ENCODE results near the gene EPC2. TPM values are rescaled to one million over a fixed set of nuclear protein-coding genes. Genes with fewer than 3 reads are reported as not detected.

Gene EPC2
- polyA plus RNA-seq, 3 donors: 1.4 to 19.2 (median 2.0) TPM

GRCh38 chr2:148642891-148643416 is 1.6 kb upstream of the EPC2 start:
- no peaks in the 10 kb centered on the region for H3K27me3 Mint-ChIP-seq (ENCODE audit: low read depth in 3 of 3)

DNA sequence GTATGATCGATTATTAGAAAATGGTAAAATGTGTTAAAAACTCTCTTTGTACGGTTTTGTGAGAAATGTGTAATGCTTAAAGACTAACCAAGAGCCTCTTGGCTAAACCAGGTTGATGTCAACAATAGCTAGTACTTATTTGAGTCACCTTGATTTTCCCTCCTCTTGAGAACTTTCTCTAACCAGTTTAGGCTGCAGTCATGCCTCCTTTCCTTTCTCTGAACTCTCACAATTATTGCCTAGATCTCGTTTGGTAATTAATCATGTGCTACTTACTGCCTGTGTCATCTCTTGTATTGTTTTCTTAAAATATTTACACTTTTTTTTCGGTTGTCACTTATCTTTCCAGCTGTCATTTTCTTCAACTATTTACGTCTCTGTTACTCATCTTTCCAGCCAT is 1.1 kb upstream of the EPC2 start:
- no peaks in the 10 kb centered on the region for H3K27me3 Mint-ChIP-seq (ENCODE audit: low read depth in 3 of 3)
- Histone ChIP-seq H3K36me3 (replicated peaks in 1 of 2; ENCODE audit: control insufficient read depth in 1 of 2, insufficient read depth in 2 of 2, low read length in 2 of 2) (no peaks in the 10 kb centered on the region), H3K4me1 (ENCODE audit: control insufficient read depth in 1 of 2, insufficient read depth in 2 of 2, low read length in 2 of 2) (peaks cover 24 to 39% of the 10 kb centered on the region in 2 donors), H3K9ac (ENCODE audit: insufficient read depth, low read length, poor library complexity, severe bottlenecking) (peak overlapping the region; percentile 93), H3K4me2 (replicated peaks; ENCODE audit: extremely low read depth, low read length, poor library complexity, severe bottlenecking) (peak overlapping the region; percentile 96), H3K27ac (ENCODE audit: low read depth in 1 of 2, low read length in 2 of 2) (peak overlapping the region in 1 of 2 donors; percentile 91), H3K4me3 (replicated peaks in 1 of 3; ENCODE audit: low read depth in 2 of 3, low read length in 3 of 3) (peak overlapping the region; percentile 85 to 98 (median 88)), H4K20me1 (ENCODE audit: insufficient read depth, low read length) (peaks cover 31% of the 10 kb centered on the region), H3K9me3 (replicated peaks in 1 of 2; ENCODE audit: control insufficient read depth in 1 of 2, insufficient read depth in 1 of 2, low read length in 2 of 2) (no peaks in the 10 kb centered on the region), H2AFZ (ENCODE audit: insufficient read depth, low read depth, low read length, poor library complexity, severe bottlenecking) (peak overlapping the region; percentile 98), H3K27me3 (ENCODE audit: control insufficient read depth in 2 of 2, insufficient read depth in 2 of 2, low read length in 2 of 2) (no peaks in the 10 kb centered on the region), H3K79me2 (ENCODE audit: insufficient read depth, low read length) (peaks cover 32% of the 10 kb centered on the region)
- 13% methylated on average over 2 of the region's 5 CpGs for WGBS (ENCODE audit: insufficient coverage)
- TF ChIP-seq, protein P1, sequence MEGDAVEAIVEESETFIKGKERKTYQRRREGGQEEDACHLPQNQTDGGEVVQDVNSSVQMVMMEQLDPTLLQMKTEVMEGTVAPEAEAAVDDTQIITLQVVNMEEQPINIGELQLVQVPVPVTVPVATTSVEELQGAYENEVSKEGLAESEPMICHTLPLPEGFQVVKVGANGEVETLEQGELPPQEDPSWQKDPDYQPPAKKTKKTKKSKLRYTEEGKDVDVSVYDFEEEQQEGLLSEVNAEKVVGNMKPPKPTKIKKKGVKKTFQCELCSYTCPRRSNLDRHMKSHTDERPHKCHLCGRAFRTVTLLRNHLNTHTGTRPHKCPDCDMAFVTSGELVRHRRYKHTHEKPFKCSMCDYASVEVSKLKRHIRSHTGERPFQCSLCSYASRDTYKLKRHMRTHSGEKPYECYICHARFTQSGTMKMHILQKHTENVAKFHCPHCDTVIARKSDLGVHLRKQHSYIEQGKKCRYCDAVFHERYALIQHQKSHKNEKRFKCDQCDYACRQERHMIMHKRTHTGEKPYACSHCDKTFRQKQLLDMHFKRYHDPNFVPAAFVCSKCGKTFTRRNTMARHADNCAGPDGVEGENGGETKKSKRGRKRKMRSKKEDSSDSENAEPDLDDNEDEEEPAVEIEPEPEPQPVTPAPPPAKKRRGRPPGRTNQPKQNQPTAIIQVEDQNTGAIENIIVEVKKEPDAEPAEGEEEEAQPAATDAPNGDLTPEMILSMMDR (IDR thresholded peaks at IDR 0.05): no peak
- peak overlapping the region; percentile 82 to 96 (median 92) for H3K27ac Mint-ChIP-seq
- peaks cover 0 to 5% of the 10 kb centered on the region in 2 donors for H3K36me3 Mint-ChIP-seq
- H3K9me3 Mint-ChIP-seq: no peaks in the 10 kb centered on the region
- intact Hi-C loops (cut with micrococcal nuclease): loop anchor here in 1 of 2 donors (2.0 to 5.0 kb wide), 2 partner anchors 29 to 621 kb away; partner anchors contain the start of genes MBD5 and ORC4
- peak overlapping the region; percentile 98 to 99 for H3K4me3 Mint-ChIP-seq
- peaks cover 31% of the 10 kb centered on the region for H3K4me1 Mint-ChIP-seq
- peak in 2 of 3 donors; percentile 13 to 42 for DNase-seq

More at GRCh38 chr2:148642891-148643416, 1.6 kb upstream of the EPC2 start:
- Histone ChIP-seq H3K4me2 (replicated peaks; ENCODE audit: extremely low read depth, low read length, poor library complexity, severe bottlenecking) (peak overlapping the region; percentile 96), H3K4me1 (ENCODE audit: control insufficient read depth in 1 of 2, insufficient read depth in 2 of 2, low read length in 2 of 2) (peaks cover 24 to 39% of the 10 kb centered on the region in 2 donors), H3K27ac (ENCODE audit: low read depth in 1 of 2, low read length in 2 of 2) (peak overlapping the region; percentile 11 to 91), H3K4me3 (replicated peaks in 1 of 3; ENCODE audit: low read depth in 2 of 3, low read length in 3 of 3) (peak overlapping the region in 2 of 3 experiments; percentile 88 to 98), H3K79me2 (ENCODE audit: insufficient read depth, low read length) (peaks cover 28% of the 10 kb centered on the region), H3K27me3 (ENCODE audit: control insufficient read depth in 2 of 2, insufficient read depth in 2 of 2, low read length in 2 of 2) (no peaks in the 10 kb centered on the region), H3K9ac (ENCODE audit: insufficient read depth, low read length, poor library complexity, severe bottlenecking) (peak overlapping the region; percentile 93), H4K20me1 (ENCODE audit: insufficient read depth, low read length) (peaks cover 26% of the 10 kb centered on the region), H3K36me3 (replicated peaks in 1 of 2; ENCODE audit: control insufficient read depth in 1 of 2, insufficient read depth in 2 of 2, low read length in 2 of 2) (no peaks in the 10 kb centered on the region), H3K9me3 (replicated peaks in 1 of 2; ENCODE audit: control insufficient read depth in 1 of 2, insufficient read depth in 1 of 2, low read length in 2 of 2) (no peaks in the 10 kb centered on the region), H2AFZ (ENCODE audit: insufficient read depth, low read depth, low read length, poor library complexity, severe bottlenecking) (peak overlapping the region; percentile 37)
- intact Hi-C loops (cut with micrococcal nuclease): loop anchor here in 1 of 2 donors (2.0 to 5.0 kb wide), 2 partner anchors 28 to 621 kb away; partner anchors contain the start of genes MBD5 and ORC4
- H3K4me3 Mint-ChIP-seq: peak overlapping the region; percentile 98 to 99
- TF ChIP-seq, protein P1 (IDR thresholded peaks at IDR 0.05): no peak
- peaks cover 0 to 4% of the 10 kb centered on the region in 2 donors for H3K36me3 Mint-ChIP-seq
- peak overlapping the region; percentile 82 to 96 (median 92) for H3K27ac Mint-ChIP-seq
- WGBS (ENCODE audit: insufficient coverage): no CpG with 5 or more reads among the region's 3 CpGs
- peak; percentile 65 to 79 (median 71) for DNase-seq
- H3K4me1 Mint-ChIP-seq: peaks cover 29% of the 10 kb centered on the region
- no peaks in the 10 kb centered on the region for H3K9me3 Mint-ChIP-seq
